DMS 273 (cell line): ENCODE data around the gene RBM39.
A peak's percentile ranks its signal among the peaks of the same experiment; 100 is the strongest.
"Not testable (repeated sequence)": the region's sequence is repeated elsewhere in the genome, so short reads cannot be mapped to it uniquely, and the experiment has no call there.

Experiments
- DNase-seq: peaks from one replicate; lab custom pipeline; 2025; ENCODE audit not compliant: unreplicated experiment; lab: John Stamatoyannopoulos, UW

The RBM39 gene

GRCh38 chr20:35741892-35742740 lies at the start of gene RBM39:
Gene RBM39, minus strand, starts transcription at chr20:35742260. Its CDS starts 1,386 bp downstream, at chr20:35740874.
- DNase-seq = peak; percentile 100

GRCh38 chr20:35791821-35792220 lies 49.8 kb upstream of the RBM39 start:
- DNase-seq = no peak

- DNase-seq = no peak
Observed at GRCh38 chr20:35791097-35791496, 49.0 kb upstream of the RBM39 start.

GRCh38 chr20:35788796-35789195 lies 46.7 kb upstream of the RBM39 start:
- DNase-seq = no peak

GRCh38 chr20:35785541-35785940 lies 43.5 kb upstream of the RBM39 start:
- not testable (repeated sequence) for DNase-seq

- DNase-seq = not testable (repeated sequence)
Observed at GRCh38 chr20:35783811-35784210, 41.8 kb upstream of the RBM39 start.

- peak; percentile 89 for DNase-seq
Observed at GRCh38 chr20:35776513-35777101, 34.5 kb upstream of the RBM39 start.

- no peak for DNase-seq
Observed at GRCh38 chr20:35774391-35774790, 32.3 kb upstream of the RBM39 start.

- DNase-seq = no peak
Observed at GRCh38 chr20:35773154-35773751, 31.2 kb upstream of the RBM39 start.

GRCh38 chr20:35772563-35773058 lies 30.6 kb upstream of the RBM39 start:
- DNase-seq = peak; percentile 43

- DNase-seq = peak; percentile 97
Observed at GRCh38 chr20:35771689-35772562, 29.9 kb upstream of the RBM39 start, which contains the start of gene PHF20. Gene PHF20, plus strand, starts transcription at chr20:35772015. Its CDS starts 29,508 bp downstream, at chr20:35801523.

GRCh38 chr20:35771367-35771688 lies 29.3 kb upstream of the RBM39 start:
- DNase-seq = no peak

- DNase-seq = peak; percentile 98
Observed at GRCh38 chr20:35768731-35769664, 26.9 kb upstream of the RBM39 start.

GRCh38 chr20:35767683-35768481 lies 25.8 kb upstream of the RBM39 start:
- DNase-seq = no peak

- DNase-seq = no peak
Observed at GRCh38 chr20:35766843-35767242, 24.8 kb upstream of the RBM39 start.

GRCh38 chr20:35764936-35765335 lies 22.9 kb upstream of the RBM39 start:
- DNase-seq = peak; percentile 42

GRCh38 chr20:35762461-35762860 lies 20.4 kb upstream of the RBM39 start:
- DNase-seq = no peak

GRCh38 chr20:35761548-35761947 lies 19.5 kb upstream of the RBM39 start:
- not testable (repeated sequence) for DNase-seq

GRCh38 chr20:35757098-35757705 lies 15.1 kb upstream of the RBM39 start:
- no peak for DNase-seq
